NCI-H1048 (cell line): ENCODE results near the gene AP4B1.

Experiments used
- DNase-seq: peaks from one replicate; lab custom pipeline; 2025; lab: John Stamatoyannopoulos, UW

Gene AP4B1

GRCh38 chr1:113930499-113931161, 26.0 kb upstream of the AP4B1 start:
- no peak for DNase-seq

- DNase-seq: no peak
Measured at GRCh38 chr1:113929750-113930498, 25.3 kb upstream of the AP4B1 start.

GRCh38 chr1:113928941-113929749, 24.5 kb upstream of the AP4B1 start, which contains the start of gene HIPK1:
HIPK1 (plus strand) TSS chr1:113929324.
- DNase-seq: peak; percentile 64

GRCh38 chr1:113928187-113928930, 23.8 kb upstream of the AP4B1 start:
- DNase-seq: no peak

GRCh38 chr1:113924473-113924872, 19.9 kb upstream of the AP4B1 start:
- DNase-seq: no peak

GRCh38 chr1:113922957-113923356, 18.4 kb upstream of the AP4B1 start:
- DNase-seq: no peak

GRCh38 chr1:113918243-113918642, 13.6 kb upstream of the AP4B1 start:
- DNase-seq: no peak

GRCh38 chr1:113917400-113918082, 12.9 kb upstream of the AP4B1 start:
- DNase-seq: no peak

GRCh38 chr1:113916974-113917373, 12.4 kb upstream of the AP4B1 start:
- DNase-seq: no peak

GRCh38 chr1:113913887-113914664, 9.5 kb upstream of the AP4B1 start:
- DNase-seq: no peak

- no peak for DNase-seq
Measured at GRCh38 chr1:113913312-113913668, 8.7 kb upstream of the AP4B1 start.

GRCh38 chr1:113912594-113913311, 8.2 kb upstream of the AP4B1 start:
- no peak for DNase-seq

- DNase-seq: no peak
Measured at GRCh38 chr1:113905435-113905861, 849 bp upstream of the AP4B1 start.

GRCh38 chr1:113904293-113904673, 316 bp downstream of the AP4B1 start:
- DNase-seq: no peak

- no peak for DNase-seq
Measured at GRCh38 chr1:113903501-113904292, 902 bp downstream of the AP4B1 start.

- DNase-seq: no peak
Measured at GRCh38 chr1:113901191-113901590, 3.4 kb downstream of the AP4B1 start.

- no peak for DNase-seq
Measured at GRCh38 chr1:113899111-113899510, 5.5 kb downstream of the AP4B1 start.

GRCh38 chr1:113898241-113898814, 6.3 kb downstream of the AP4B1 start:
- DNase-seq: no peak

GRCh38 chr1:113895961-113896360, 8.6 kb downstream of the AP4B1 start:
- no peak for DNase-seq
